Retinal pigment epithelial cell (primary cell): Measurements from ENCODE around the gene OR6Y1.

ENCODE experiments used
- DNase-seq: peaks from one replicate; pipeline ENCODE4 v3.0.0-alpha.2; 2010; ENCODE audit warnings: low read depth
- H3K4me3 ChIP-seq: 2 replicates; pipeline ENCODE4 v1.5.1; 2011; ENCODE audit warnings: mild to moderate bottlenecking, low read length, control low read depth, moderate library complexity
- TF ChIP-seq, protein P1 (sequence below): conservative IDR thresholded peaks from 2 replicates; pipeline ENCODE4 v1.5.1; 2011; ENCODE audit warnings: low read depth, low read length, control low read depth, inconsistent platforms

OR6Y1 gene

DNA sequence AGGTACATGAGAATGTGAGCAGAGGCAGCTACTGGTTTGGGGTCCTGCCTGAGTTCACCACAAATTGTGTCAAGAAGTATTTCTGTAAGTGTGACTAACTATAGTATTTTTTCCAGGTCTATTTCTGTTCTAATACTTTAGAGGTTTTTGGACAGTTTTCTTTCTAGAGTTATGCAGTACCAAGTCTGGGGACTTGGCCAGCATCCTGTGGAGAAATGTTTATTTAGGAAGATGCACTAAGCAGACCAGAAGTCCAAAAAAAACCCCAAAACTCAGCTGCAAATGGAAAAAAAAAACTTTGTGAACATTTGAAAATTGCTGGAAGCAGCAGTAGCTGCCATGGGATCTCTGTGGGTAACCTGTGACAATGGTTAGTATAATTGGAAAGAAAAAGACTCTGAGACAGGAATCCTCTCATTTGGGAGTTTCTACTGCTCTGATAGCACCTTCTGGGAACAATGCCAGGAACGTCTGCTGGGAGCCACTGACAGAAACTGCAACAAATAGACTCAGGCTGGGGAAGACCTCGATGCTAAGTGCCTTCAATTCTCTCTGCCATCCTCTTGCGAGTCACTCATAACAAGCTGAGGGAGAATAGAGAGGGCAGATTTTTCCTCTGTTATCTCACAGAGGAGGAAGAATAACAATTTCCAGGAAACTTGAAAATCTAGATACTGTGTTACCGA is 44.6 kb downstream of the OR6Y1 start:
- DNase-seq, result no peak

DNA sequence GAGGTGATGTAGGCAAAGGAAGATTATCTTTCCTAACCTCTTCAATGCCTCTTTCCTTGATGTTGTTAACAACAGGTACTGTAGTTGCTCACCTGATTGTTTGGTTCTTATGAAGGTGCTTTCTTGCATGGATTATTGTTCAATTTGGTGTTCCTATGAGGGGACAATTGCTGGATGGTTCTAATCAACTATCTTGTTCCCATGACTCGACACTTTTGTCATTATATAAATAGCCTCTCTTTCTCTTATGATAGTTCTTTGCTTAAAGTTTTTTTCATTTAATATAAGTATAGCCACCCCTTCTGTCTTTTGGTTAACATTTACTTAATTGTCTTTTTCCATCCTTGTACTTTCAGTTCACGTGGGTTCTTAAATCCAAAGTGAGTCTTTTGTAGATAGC is 46.7 kb downstream of the OR6Y1 start:
- TF ChIP-seq, protein P1, sequence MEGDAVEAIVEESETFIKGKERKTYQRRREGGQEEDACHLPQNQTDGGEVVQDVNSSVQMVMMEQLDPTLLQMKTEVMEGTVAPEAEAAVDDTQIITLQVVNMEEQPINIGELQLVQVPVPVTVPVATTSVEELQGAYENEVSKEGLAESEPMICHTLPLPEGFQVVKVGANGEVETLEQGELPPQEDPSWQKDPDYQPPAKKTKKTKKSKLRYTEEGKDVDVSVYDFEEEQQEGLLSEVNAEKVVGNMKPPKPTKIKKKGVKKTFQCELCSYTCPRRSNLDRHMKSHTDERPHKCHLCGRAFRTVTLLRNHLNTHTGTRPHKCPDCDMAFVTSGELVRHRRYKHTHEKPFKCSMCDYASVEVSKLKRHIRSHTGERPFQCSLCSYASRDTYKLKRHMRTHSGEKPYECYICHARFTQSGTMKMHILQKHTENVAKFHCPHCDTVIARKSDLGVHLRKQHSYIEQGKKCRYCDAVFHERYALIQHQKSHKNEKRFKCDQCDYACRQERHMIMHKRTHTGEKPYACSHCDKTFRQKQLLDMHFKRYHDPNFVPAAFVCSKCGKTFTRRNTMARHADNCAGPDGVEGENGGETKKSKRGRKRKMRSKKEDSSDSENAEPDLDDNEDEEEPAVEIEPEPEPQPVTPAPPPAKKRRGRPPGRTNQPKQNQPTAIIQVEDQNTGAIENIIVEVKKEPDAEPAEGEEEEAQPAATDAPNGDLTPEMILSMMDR, result no peak
- H3K4me3 ChIP-seq, result no peak overlapping the region
- no peak for DNase-seq

More for the DNA sequence above, 44.6 kb downstream of the OR6Y1 start:
- no peak overlapping the region for H3K4me3 ChIP-seq
- TF ChIP-seq, protein P1, result no peak

DNA sequence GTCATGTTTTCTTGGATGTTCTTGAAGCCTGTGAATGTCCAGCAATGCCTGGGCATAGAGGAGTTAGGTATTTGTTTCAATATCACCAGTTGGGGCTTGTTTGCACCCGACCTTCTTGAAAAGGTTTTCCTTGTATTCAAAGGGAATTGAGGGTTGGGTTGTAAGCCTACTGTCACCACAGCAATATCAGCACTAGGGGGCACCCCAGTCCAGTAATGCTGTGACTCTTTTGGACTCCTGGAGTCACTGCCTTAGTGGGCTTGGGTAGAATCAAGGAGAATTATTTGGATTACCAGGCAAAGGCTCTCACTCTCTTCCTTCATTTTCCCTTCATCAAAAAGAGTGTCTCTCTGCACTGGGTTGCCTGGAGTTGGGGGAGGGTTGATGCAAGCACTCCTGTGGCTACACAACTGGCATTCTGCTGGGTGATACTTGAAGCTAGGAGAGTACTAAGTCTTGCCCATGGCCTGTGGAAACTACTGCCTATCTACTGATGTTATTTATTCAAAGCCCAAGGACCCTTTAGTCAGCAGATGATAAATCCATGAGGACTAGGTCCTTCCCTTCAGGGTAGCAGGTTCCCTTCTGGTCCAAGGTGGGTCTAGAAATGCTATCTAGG is 47.7 kb downstream of the OR6Y1 start:
- no peak for DNase-seq
- no peak overlapping the region for H3K4me3 ChIP-seq
- TF ChIP-seq, protein P1, result no peak

DNA sequence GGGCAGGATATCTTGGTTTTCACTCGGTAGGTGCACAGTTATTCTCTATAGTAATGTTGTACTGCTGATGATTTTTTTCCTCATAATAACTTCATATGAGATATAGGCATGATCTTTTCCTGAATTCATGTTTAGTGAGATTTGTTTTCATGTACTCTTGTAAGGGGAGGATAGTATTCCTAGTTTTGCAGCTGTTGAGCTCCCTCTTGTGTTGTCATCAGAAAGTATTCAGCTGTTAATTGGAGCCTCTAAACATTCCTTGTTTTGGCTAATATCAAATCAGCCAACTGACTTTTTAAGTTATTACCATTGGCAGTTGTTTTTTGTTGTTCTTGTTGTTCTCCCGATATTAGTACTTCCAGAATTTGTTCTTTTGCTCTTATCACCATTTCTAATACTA is 57.8 kb downstream of the OR6Y1 start:
- no peak overlapping the region for H3K4me3 ChIP-seq
- TF ChIP-seq, protein P1, result no peak
- no peak for DNase-seq

DNA sequence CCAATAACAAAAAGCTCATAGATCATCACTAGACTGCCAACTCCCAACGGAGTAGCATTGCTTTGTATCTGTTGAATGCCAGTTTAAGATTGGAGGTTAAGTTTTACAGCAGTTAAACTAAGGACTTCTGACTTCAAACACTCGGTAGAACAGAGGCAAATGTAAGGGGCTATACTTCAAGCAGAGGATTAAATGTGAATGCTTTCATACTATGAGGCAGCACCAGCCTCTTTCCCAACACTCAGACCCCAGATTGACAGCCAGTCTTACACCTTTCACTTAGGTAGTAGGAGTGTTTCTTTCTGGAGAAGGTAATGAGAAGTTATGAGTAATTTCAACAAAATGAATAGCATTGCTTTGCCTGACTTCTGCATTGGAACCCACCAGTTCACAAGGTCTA is 59.4 kb downstream of the OR6Y1 start:
- no peak overlapping the region for H3K4me3 ChIP-seq
- DNase-seq, result no peak
- TF ChIP-seq, protein P1, result no peak
